GM12878 (cell line): Measurements from ENCODE around the gene DIP2C. TPM values are rescaled to one million over a fixed set of nuclear protein-coding genes. Genes with fewer than 3 reads are reported as not detected.

Source experiments
- ATAC-seq: fragments of 200-7000 bp; cut with Tn5 transposase; 3 replicates; pipeline ENCODE4 v1.9.1; 2020; ENCODE audit warnings: mild to moderate bottlenecking, moderate library complexity
- BruUV-seq: library from RNA; stranded (reverse); fragments of 400-500 nt; replicated peaks from 2 replicates; lab custom pipeline; 2021; lab: Mats Ljungman, UMichigan
- CTCF ChIA-PET: fragments of 300-600 bp; sonication (Branson Sonifier 250); formaldehyde crosslinking; extraction: SDS; loops from one replicate; lab custom pipeline; 2021; ENCODE audit warnings: inconsistent platforms; lab: Yijun Ruan, JAX
- POLR2A ChIA-PET: fragments of 350-600 bp; formaldehyde crosslinking; extraction: SDS; loops from one replicate; lab custom pipeline; 2021; ENCODE audit warnings: inconsistent platforms; lab: Charles Lee
- RAD21 ChIA-PET: fragments of 300-600 bp; sonication (Branson Sonifier 250); formaldehyde crosslinking; loops from one replicate; lab custom pipeline; 2023; ENCODE audit warnings: antibody characterized with exemption; ENCODE audit not compliant: unreplicated experiment; lab: Charles Lee
- SMC1A ChIA-PET: fragments of 300-600 bp; sonication (Branson Sonifier 250); formaldehyde crosslinking; loops from one replicate; lab custom pipeline; 2023; ENCODE audit not compliant: unreplicated experiment, uncharacterized antibody; lab: Charles Lee
- DNase-seq: peaks from one replicate; pipeline ENCODE4 v3.0.0-alpha.2; 2011; ENCODE audit warnings: low read depth, low spot score
- FAIRE-seq: peaks from 3 replicates; lab custom pipeline; 2011; peaks lifted over from hg19 to GRCh38; lab: Jason Lieb, UNC
- H2AFZ ChIP-seq: 2 replicates; pipeline ENCODE4 v1.6.0; 2011; ENCODE audit warnings: low read depth, low read length, control low read depth; ENCODE audit not compliant: control insufficient read depth
- H3K27ac ChIP-seq: 2 replicates; pipeline ENCODE4 v1.5.1; 2011; ENCODE audit warnings: control low read depth; ENCODE audit not compliant: control insufficient read depth, insufficient read depth
- H3K27me3 ChIP-seq, 2 experiments: replicated peaks in 1 of 2; 2 replicates each; pipeline versions ENCODE4 v1.6.0 to v1.6.1; 2011; ENCODE audit warnings: low read length in 1 of 2; ENCODE audit not compliant: control insufficient read depth in 2 of 2, insufficient read depth in 2 of 2
- H3K36me3 ChIP-seq, 2 experiments: 2 replicates each; pipeline ENCODE4 v1.5.1; 2011; ENCODE audit warnings: low read length in 1 of 2; ENCODE audit not compliant: control insufficient read depth in 2 of 2, insufficient read depth in 2 of 2
- H3K4me1 ChIP-seq: 2 replicates; pipeline ENCODE4 v1.6.1; 2011; ENCODE audit warnings: mild to moderate bottlenecking, low read length, moderate library complexity, mixed read lengths; ENCODE audit not compliant: control insufficient read depth, insufficient read depth
- H3K4me2 ChIP-seq: 2 replicates; pipeline ENCODE4 v1.6.0; 2011; ENCODE audit warnings: control low read depth; ENCODE audit not compliant: control insufficient read depth, insufficient read depth
- H3K4me3 ChIP-seq: fragments of 200-600 bp; sonication (generic); 2 replicates; pipeline ENCODE4 v1.5.1; 2016
- H3K79me2 ChIP-seq: 2 replicates; pipeline ENCODE4 v1.6.0; 2011; ENCODE audit warnings: low read length; ENCODE audit not compliant: control insufficient read depth, insufficient read depth
- H3K9ac ChIP-seq: 2 replicates; pipeline ENCODE4 v1.8.0; 2011; ENCODE audit warnings: low read length, control low read depth, mixed read lengths; ENCODE audit not compliant: control insufficient read depth, insufficient read depth
- H3K9me3 ChIP-seq: replicated peaks from 3 replicates; pipeline ENCODE4 v1.5.1; 2011; ENCODE audit warnings: mild to moderate bottlenecking, low read length; ENCODE audit not compliant: control insufficient read depth, insufficient read depth
- H4K20me1 ChIP-seq: 2 replicates; pipeline ENCODE4 v1.6.0; 2011; ENCODE audit not compliant: control insufficient read depth, insufficient read depth
- EGR1 ChIP-seq, 2 experiments: IDR thresholded peaks; 1 replicate in 1 of 2; 2 replicates in 1 of 2; pipeline ENCODE4 v1.6.1; 2011 to 2012; ENCODE audit warnings: low read depth in 2 of 2, low read length in 2 of 2, borderline replicate concordance in 1 of 2, mild to moderate bottlenecking in 1 of 2, moderate library complexity in 1 of 2
- PAX5 ChIP-seq: IDR thresholded peaks from 2 replicates; pipeline ENCODE4 v1.6.1; 2011; ENCODE audit warnings: low read depth, low read length, borderline replicate concordance
- SMARCA5 ChIP-seq: fragments of 450-650 bp; IDR thresholded peaks from 2 replicates; pipeline ENCODE4 v1.6.1; 2017; ENCODE audit warnings: mild to moderate bottlenecking
- TAF1 ChIP-seq: IDR thresholded peaks from 2 replicates; pipeline ENCODE4 v1.6.1; 2011; ENCODE audit warnings: mild to moderate bottlenecking, low read depth, low read length, borderline replicate concordance
- ZNF384 ChIP-seq: IDR thresholded peaks from 2 replicates; pipeline ENCODE4 v1.6.1; 2012; ENCODE audit warnings: low read depth, mild to moderate bottlenecking, low read length, improper control_type of control experiment, borderline replicate concordance
- ZNF592 ChIP-seq: fragments of 450-650 bp; IDR thresholded peaks from 2 replicates; pipeline ENCODE4 v1.6.1; 2017; ENCODE audit warnings: mild to moderate bottlenecking, moderate library complexity
- WGBS: methylation state at CpG from one replicate; pipeline ENCODE4 v1.1.6; 2016; ENCODE audit warnings: low lambda C conversion rate; ENCODE audit not compliant: insufficient replicate concordance, insufficient coverage; ENCODE audit errors: missing lambda C conversion rate; 5-methylcytosine and 5-hydroxymethylcytosine counted together
- in situ Hi-C: fragments of 300-500 bp; cut with MboI; formaldehyde crosslinking; loops from 9 replicates; pipeline ENCODE4 v1.14.3; 2018; ENCODE audit warnings: mixed read lengths
- intact Hi-C: fragments of 100-400 bp; cut with micrococcal nuclease; formaldehyde crosslinking; loops from one replicate; pipeline ENCODE4 v1.14.2; 2022; ENCODE audit not compliant: unreplicated experiment
- polyA plus RNA-seq, 11 experiments: library from polyadenylated mRNA; depleted of rRNA in 4 of 11; unstranded in 6 of 11; stranded (reverse) in 5 of 11; fragments of >200 nt; fragmentation: Nextera tagmentation in 4 of 11; fragmentation: Illumina TruSeq in 1 of 11; extraction: Ambion mirVana in 4 of 11; extraction: Trizol in 1 of 11; gene quantifications; 1 replicate in 1 of 11; 2 replicates in 10 of 11; pipeline versions ENCODE4 v1.2.1 to v1.2.3, GENCODE V29; 2011 to 2016; ENCODE audit warnings: inconsistent platforms in 2 of 11, missing spikeins in 2 of 11, low read depth in 1 of 11
- total RNA-seq, 4 experiments: library from RNA; depleted of rRNA in 3 of 4; stranded (reverse); fragments of >200 nt in 3 of 4; fragmentation: Illumina TruSeq in 1 of 4; extraction: Trizol in 1 of 4; gene quantifications; 2 replicates each; pipeline versions ENCODE4 v1.2.1 to v1.2.3, GENCODE V29; 2013 to 2021
- TF ChIP-seq, protein P1 (sequence below): IDR thresholded peaks from 2 replicates; pipeline ENCODE4 v1.6.1; 2012; ENCODE audit warnings: low read length, inconsistent platforms

The DIP2C gene
- total and polyA plus RNA-seq, 10 of the 15 experiments (the other 5 are each of a cell fraction or from before 2014, with no cell fraction given): 0.01 to 0.10 (median 0.06) TPM

GRCh38 chr10:483261-483660 lies 206.2 kb downstream of the DIP2C start (continued):
- TF ChIP-seq ZNF384 (no peak), EGR1 (IDR thresholded peaks at IDR 0.05; ENCODE audit: borderline replicate concordance in 1 of 2, low read depth in 2 of 2, low read length in 2 of 2) (no peak), SMARCA5 (no peak), ZNF592 (no peak), TAF1 (no peak)
- TF ChIP-seq, protein P1, sequence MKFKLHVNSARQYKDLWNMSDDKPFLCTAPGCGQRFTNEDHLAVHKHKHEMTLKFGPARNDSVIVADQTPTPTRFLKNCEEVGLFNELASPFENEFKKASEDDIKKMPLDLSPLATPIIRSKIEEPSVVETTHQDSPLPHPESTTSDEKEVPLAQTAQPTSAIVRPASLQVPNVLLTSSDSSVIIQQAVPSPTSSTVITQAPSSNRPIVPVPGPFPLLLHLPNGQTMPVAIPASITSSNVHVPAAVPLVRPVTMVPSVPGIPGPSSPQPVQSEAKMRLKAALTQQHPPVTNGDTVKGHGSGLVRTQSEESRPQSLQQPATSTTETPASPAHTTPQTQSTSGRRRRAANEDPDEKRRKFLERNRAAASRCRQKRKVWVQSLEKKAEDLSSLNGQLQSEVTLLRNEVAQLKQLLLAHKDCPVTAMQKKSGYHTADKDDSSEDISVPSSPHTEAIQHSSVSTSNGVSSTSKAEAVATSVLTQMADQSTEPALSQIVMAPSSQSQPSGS: no peak
- TF ChIP-seq, all 136 proteins: peak for 0

GRCh38 chr10:482848-483247 lies 206.6 kb downstream of the DIP2C start:
- no peak overlapping the region for H2AFZ ChIP-seq
- no peak for TF ChIP-seq PAX5
- TF ChIP-seq, all 136 proteins: peak for 0
- RAD21 ChIA-PET: no interaction called here
- H3K9me3 ChIP-seq: no peaks in the 10 kb centered on the region
- 71% methylated on average over 10 of the region's 10 CpGs for WGBS
- POLR2A ChIA-PET: no interaction called here
- BruUV-seq: no TSS peak
- no peak overlapping the region for H3K4me2 ChIP-seq
- H3K27me3 ChIP-seq: no peaks in the 10 kb centered on the region
- no peak for DNase-seq
- no peaks in the 10 kb centered on the region for H3K4me1 ChIP-seq
- FAIRE-seq: no peak
- H3K9ac ChIP-seq: no peak overlapping the region
- in situ Hi-C loops (no loop called here), intact Hi-C loops (no loop called here)
- no peaks in the 10 kb centered on the region for H3K36me3 ChIP-seq
- no peak for ATAC-seq
- no peak overlapping the region for H3K4me3 ChIP-seq
- SMC1A ChIA-PET: no interaction called here
- H3K27ac ChIP-seq: no peak overlapping the region
- no peaks in the 10 kb centered on the region for H3K79me2 ChIP-seq
- H4K20me1 ChIP-seq: no peaks in the 10 kb centered on the region
- CTCF ChIA-PET: no interaction called here
